B cell (primary cell): ENCODE measurements around the gene HTR3E. TPM values are rescaled to one million over a fixed set of nuclear protein-coding genes. Genes with fewer than 3 reads are reported as not detected.
A peak's percentile ranks its signal among the peaks of the same experiment; 100 is the strongest.

Experiments
- ATAC-seq: fragments of 200-7000 bp; cut with Tn5 transposase; one replicate; pipeline ENCODE4 v1.10.0; 2021; ENCODE audit warnings: low read depth, mild to moderate bottlenecking, moderate number of reproducible peaks, moderate library complexity
- CTCF ChIA-PET: fragments of 350-600 bp; sonication (Branson Sonifier 250); formaldehyde crosslinking; loops from one replicate; lab custom pipeline; 2021; ENCODE audit warnings: antibody characterized with exemption, inconsistent platforms; lab: Charles Lee
- POLR2A ChIA-PET: fragments of 350-600 bp; sonication (Branson Sonifier 250); formaldehyde crosslinking; loops from one replicate; lab custom pipeline; 2021; ENCODE audit warnings: antibody characterized with exemption; lab: Charles Lee
- DNase-seq: peaks from one replicate; pipeline ENCODE4 v3.0.0; 2013
- H2AFZ ChIP-seq: 2 replicates; pipeline ENCODE4 v1.6.1; 2012; ENCODE audit warnings: mild to moderate bottlenecking, low read depth, low read length; ENCODE audit not compliant: insufficient read depth, poor library complexity, severe bottlenecking
- H3K27ac ChIP-seq, 2 donors: 1 replicate in 1 of 2; 2 replicates in 1 of 2; pipeline ENCODE4 v1.5.1; 2012 to 2013; ENCODE audit warnings: low read length in 2 of 2, mild to moderate bottlenecking in 2 of 2, moderate library complexity in 1 of 2
- H3K27me3 ChIP-seq, 4 experiments: fragments of 200-600 bp in 1 of 4; sonication (generic) in 1 of 4; replicated peaks in 1 of 4; 1 replicate in 2 of 4; 2 replicates in 2 of 4; pipeline versions ENCODE4 v1.6.1 to v1.7.0; 2013 to 2016; ENCODE audit warnings: low read length in 3 of 4, mild to moderate bottlenecking in 2 of 4, mixed read lengths in 1 of 4, moderate library complexity in 1 of 4; ENCODE audit not compliant: insufficient read depth in 4 of 4, control insufficient read depth in 3 of 4; ENCODE audit errors: control extremely low read depth in 1 of 4
- H3K36me3 ChIP-seq, 2 experiments: replicated peaks in 1 of 2; 1 replicate in 1 of 2; 2 replicates in 1 of 2; pipeline versions ENCODE4 v1.6.1 to v1.7.1; 2013; ENCODE audit warnings: low read length in 1 of 2; ENCODE audit not compliant: insufficient read depth in 2 of 2, control insufficient read depth in 1 of 2; ENCODE audit errors: control extremely low read depth in 1 of 2, extremely low read depth in 1 of 2
- H3K4me1 ChIP-seq, 2 donors: fragments of 200-600 bp in 1 of 2; sonication (generic) in 1 of 2; 1 replicate in 1 of 2; 2 replicates in 1 of 2; pipeline versions ENCODE4 v1.5.1 to v1.6.1; 2013 to 2017; ENCODE audit warnings: low read length in 2 of 2; ENCODE audit not compliant: control insufficient read depth in 2 of 2, insufficient read depth in 2 of 2
- H3K4me2 ChIP-seq: replicated peaks from 2 replicates; pipeline ENCODE3; 2012; ENCODE audit warnings: mild to moderate bottlenecking, low read depth, low read length; ENCODE audit not compliant: poor library complexity, severe bottlenecking
- H3K4me3 ChIP-seq, 5 experiments: fragments of 200-600 bp in 1 of 5; sonication (generic) in 1 of 5; 1 replicate in 3 of 5; 2 replicates in 2 of 5; pipeline versions ENCODE4 v1.5.1 to v1.7.0; 2011 to 2016; ENCODE audit warnings: low read length in 4 of 5, mild to moderate bottlenecking in 4 of 5, low read depth in 2 of 5, control low read depth in 1 of 5, moderate library complexity in 1 of 5; ENCODE audit not compliant: insufficient read depth in 1 of 5; ENCODE audit errors: control extremely low read depth in 1 of 5, extremely low read depth in 1 of 5
- H3K79me2 ChIP-seq: fragments of 200-600 bp; sonication (generic); one replicate; pipeline ENCODE4 v1.6.0; 2016; ENCODE audit warnings: low read length; ENCODE audit not compliant: control insufficient read depth, insufficient read depth
- H3K9ac ChIP-seq: fragments of 200-600 bp; sonication (generic); 2 replicates; pipeline ENCODE4 v1.6.1; 2017; ENCODE audit warnings: mild to moderate bottlenecking, low read length, moderate library complexity
- H3K9me3 ChIP-seq, 3 donors: one replicate each; pipeline versions ENCODE4 v1.6.1 to v1.7.1; 2013; ENCODE audit warnings: low read length in 2 of 3; ENCODE audit not compliant: control insufficient read depth in 2 of 3, insufficient read depth in 1 of 3; ENCODE audit errors: control extremely low read depth in 1 of 3
- H4K20me1 ChIP-seq: 2 replicates; pipeline ENCODE4 v1.6.0; 2012; ENCODE audit warnings: mild to moderate bottlenecking, low read length; ENCODE audit not compliant: insufficient read depth, control insufficient read depth, poor library complexity, severe bottlenecking
- H3K27ac Mint-ChIP-seq: one replicate; pipeline ENCODE4 v1.8.0; 2021; ENCODE audit warnings: mixed read lengths
- H3K27me3 Mint-ChIP-seq: one replicate; pipeline ENCODE4 v1.8.0; 2021; ENCODE audit warnings: mixed read lengths
- H3K4me1 Mint-ChIP-seq: one replicate; pipeline ENCODE4 v1.8.0; 2021; ENCODE audit warnings: mixed read lengths
- H3K4me3 Mint-ChIP-seq: one replicate; pipeline ENCODE4 v1.8.0; 2021; ENCODE audit warnings: mixed read lengths
- H3K9me3 Mint-ChIP-seq: one replicate; pipeline ENCODE4 v1.8.0; 2022; ENCODE audit warnings: mixed read lengths; ENCODE audit not compliant: insufficient read depth
- CTCF ChIP-seq: fragments of 200-600 bp; IDR thresholded peaks from one replicate; pipeline ENCODE4 v1.8.0; 2022; ENCODE audit warnings: antibody characterized with exemption, mild to moderate bottlenecking
- EZH2 ChIP-seq: IDR thresholded peaks from 2 replicates; pipeline ENCODE4 v1.6.1; 2012; ENCODE audit warnings: borderline replicate concordance, low read depth, mild to moderate bottlenecking, moderate library complexity, low read length; ENCODE audit not compliant: insufficient read depth, poor library complexity, severe bottlenecking
- WGBS: methylation state at CpG from one replicate; pipeline ENCODE4 v1.1.5; 2013; ENCODE audit warnings: missing lambda C conversion rate; ENCODE audit not compliant: insufficient coverage; 5-methylcytosine and 5-hydroxymethylcytosine counted together
- intact Hi-C: fragments of 100-400 bp; cut with micrococcal nuclease; formaldehyde crosslinking; loops from one replicate; pipeline ENCODE4 v1.10.0; 2022
- polyA plus RNA-seq: library from polyadenylated mRNA; depleted of rRNA; stranded (reverse); fragments of >200 nt; gene quantifications from 2 replicates; pipeline ENCODE4 v1.2.3, GENCODE V29; 2012
- total RNA-seq, 2 donors: library from RNA; stranded (reverse); fragments of 120-200 nt in 1 of 2; gene quantifications; 1 replicate in 1 of 2; 2 replicates in 1 of 2; pipeline versions ENCODE4 v1.2.3 to v1.2.4, GENCODE V29; 2013 to 2022

The HTR3E gene
- total and polyA plus RNA-seq, 2 donors (not counting 1 experiment from before 2014, with no cell fraction given): not detected

GRCh38 chr3:184126006-184126405 is 29.1 kb downstream of the HTR3E start:
- Mint-ChIP-seq H3K27ac (no peak overlapping the region), H3K27me3 (peaks cover 3% of the 10 kb centered on the region), H3K9me3 (no peaks in the 10 kb centered on the region), H3K4me3 (no peak overlapping the region), H3K4me1 (no peaks in the 10 kb centered on the region)
- Histone ChIP-seq H3K4me1 (no peaks in the 10 kb centered on the region), H3K36me3 (no peaks in the 10 kb centered on the region), H4K20me1 (no peaks in the 10 kb centered on the region), H3K27me3 (no peaks in the 10 kb centered on the region), H3K9me3 (no peaks in the 10 kb centered on the region), H3K9ac (no peak overlapping the region), H3K4me2 (no peak overlapping the region), H3K4me3 (no peak overlapping the region), H3K27ac (no peak overlapping the region), H2AFZ (no peak overlapping the region), H3K79me2 (no peaks in the 10 kb centered on the region)
- intact Hi-C loops: no loop called here
- DNase-seq (no peak), ATAC-seq (no peak)
- WGBS: no CpG with 5 or more reads among the region's 3 CpGs
- TF ChIP-seq CTCF: no peak
- TF ChIP-seq EZH2: no peak
- ChIA-PET CTCF (interaction anchor here (1.3 kb wide), 1 partner anchor 111 kb away, joined by 3 read pairs; no protein-coding TSS in a partner anchor), POLR2A (no interaction called here)

- intact Hi-C loops: no loop called here
- H3K27ac ChIP-seq: no peak overlapping the region
- Mint-ChIP-seq H3K27me3 (peaks cover 3% of the 10 kb centered on the region), H3K4me3 (no peak overlapping the region), H3K27ac (no peak overlapping the region), H3K9me3 (no peaks in the 10 kb centered on the region), H3K4me1 (peaks cover 6% of the 10 kb centered on the region)
- POLR2A ChIA-PET: no interaction called here
- CTCF ChIA-PET: no interaction called here
- H3K4me2 ChIP-seq: no peak overlapping the region
- peaks cover 6% of the 10 kb centered on the region for H3K79me2 ChIP-seq
- no peaks in the 10 kb centered on the region for H3K36me3 ChIP-seq
- ATAC-seq: no peak
- no CpG with 5 or more reads among the region's 2 CpGs for WGBS
- H2AFZ ChIP-seq: no peak overlapping the region
- no peaks in the 10 kb centered on the region for H3K27me3 ChIP-seq
- DNase-seq: no peak
- H3K4me1 ChIP-seq: peaks cover 5 to 6% of the 10 kb centered on the region in 2 donors
- H4K20me1 ChIP-seq: no peaks in the 10 kb centered on the region
- TF ChIP-seq EZH2 (no peak), CTCF (peak; percentile 12)
- no peaks in the 10 kb centered on the region for H3K9me3 ChIP-seq
- no peak overlapping the region for H3K9ac ChIP-seq
- H3K4me3 ChIP-seq: no peak overlapping the region
These were observed 32.1 kb downstream of the HTR3E start for GRCh38 chr3:184129012-184129411.
